ENCODE results near the gene CTNND2. TPM values are rescaled to one million over a fixed set of nuclear protein-coding genes. Genes with fewer than 3 reads are reported as not detected.

Gene CTNND2
- polyA plus RNA-seq, 1 of the 3 experiments (the other 2 are of a cell fraction): not detected

DNA sequence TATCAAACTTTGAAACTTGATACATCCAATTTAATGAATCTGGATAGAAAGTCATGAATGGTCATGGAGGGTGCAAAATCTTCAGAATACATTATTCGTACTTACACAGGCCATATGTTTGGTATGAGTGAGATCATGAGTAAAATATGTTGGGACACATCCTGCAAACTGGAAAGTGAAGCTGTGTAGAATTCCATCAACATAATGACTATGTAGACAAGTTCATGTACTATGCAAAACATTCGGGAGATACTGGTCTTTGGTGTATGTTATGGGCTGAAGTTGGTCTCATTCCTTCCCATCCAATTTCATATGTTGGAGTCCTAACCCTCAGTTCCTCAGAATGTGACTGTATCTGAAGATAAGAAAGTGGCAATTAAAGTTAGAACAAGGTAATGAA is 18.1 kb upstream of the CTNND2 start:
- WGBS (ENCODE audit: low lambda C conversion rate): 21% methylated on average over 2 of the region's 2 CpGs
- TF ChIP-seq, protein P1, sequence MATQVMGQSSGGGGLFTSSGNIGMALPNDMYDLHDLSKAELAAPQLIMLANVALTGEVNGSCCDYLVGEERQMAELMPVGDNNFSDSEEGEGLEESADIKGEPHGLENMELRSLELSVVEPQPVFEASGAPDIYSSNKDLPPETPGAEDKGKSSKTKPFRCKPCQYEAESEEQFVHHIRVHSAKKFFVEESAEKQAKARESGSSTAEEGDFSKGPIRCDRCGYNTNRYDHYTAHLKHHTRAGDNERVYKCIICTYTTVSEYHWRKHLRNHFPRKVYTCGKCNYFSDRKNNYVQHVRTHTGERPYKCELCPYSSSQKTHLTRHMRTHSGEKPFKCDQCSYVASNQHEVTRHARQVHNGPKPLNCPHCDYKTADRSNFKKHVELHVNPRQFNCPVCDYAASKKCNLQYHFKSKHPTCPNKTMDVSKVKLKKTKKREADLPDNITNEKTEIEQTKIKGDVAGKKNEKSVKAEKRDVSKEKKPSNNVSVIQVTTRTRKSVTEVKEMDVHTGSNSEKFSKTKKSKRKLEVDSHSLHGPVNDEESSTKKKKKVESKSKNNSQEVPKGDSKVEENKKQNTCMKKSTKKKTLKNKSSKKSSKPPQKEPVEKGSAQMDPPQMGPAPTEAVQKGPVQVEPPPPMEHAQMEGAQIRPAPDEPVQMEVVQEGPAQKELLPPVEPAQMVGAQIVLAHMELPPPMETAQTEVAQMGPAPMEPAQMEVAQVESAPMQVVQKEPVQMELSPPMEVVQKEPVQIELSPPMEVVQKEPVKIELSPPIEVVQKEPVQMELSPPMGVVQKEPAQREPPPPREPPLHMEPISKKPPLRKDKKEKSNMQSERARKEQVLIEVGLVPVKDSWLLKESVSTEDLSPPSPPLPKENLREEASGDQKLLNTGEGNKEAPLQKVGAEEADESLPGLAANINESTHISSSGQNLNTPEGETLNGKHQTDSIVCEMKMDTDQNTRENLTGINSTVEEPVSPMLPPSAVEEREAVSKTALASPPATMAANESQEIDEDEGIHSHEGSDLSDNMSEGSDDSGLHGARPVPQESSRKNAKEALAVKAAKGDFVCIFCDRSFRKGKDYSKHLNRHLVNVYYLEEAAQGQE (IDR thresholded peaks at IDR 0.05; ENCODE audit: low read depth, low read length): no peak
- TF ChIP-seq, protein P2, sequence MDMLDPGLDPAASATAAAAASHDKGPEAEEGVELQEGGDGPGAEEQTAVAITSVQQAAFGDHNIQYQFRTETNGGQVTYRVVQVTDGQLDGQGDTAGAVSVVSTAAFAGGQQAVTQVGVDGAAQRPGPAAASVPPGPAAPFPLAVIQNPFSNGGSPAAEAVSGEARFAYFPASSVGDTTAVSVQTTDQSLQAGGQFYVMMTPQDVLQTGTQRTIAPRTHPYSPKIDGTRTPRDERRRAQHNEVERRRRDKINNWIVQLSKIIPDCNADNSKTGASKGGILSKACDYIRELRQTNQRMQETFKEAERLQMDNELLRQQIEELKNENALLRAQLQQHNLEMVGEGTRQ (IDR thresholded peaks at IDR 0.05; ENCODE audit: borderline replicate concordance, low read depth, low read length): no peak
- TF ChIP-seq, protein P3, sequence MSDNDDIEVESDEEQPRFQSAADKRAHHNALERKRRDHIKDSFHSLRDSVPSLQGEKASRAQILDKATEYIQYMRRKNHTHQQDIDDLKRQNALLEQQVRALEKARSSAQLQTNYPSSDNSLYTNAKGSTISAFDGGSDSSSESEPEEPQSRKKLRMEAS (IDR thresholded peaks at IDR 0.05; ENCODE audit: low read depth): no peak
- TF ChIP-seq GATA2 (CRISPR knock-in tag; IDR thresholded peaks at IDR 0.05) (no peak), SMC3 (IDR thresholded peaks at IDR 0.05; ENCODE audit: low read depth, low read length) (no peak)
- TF ChIP-seq, protein P4, sequence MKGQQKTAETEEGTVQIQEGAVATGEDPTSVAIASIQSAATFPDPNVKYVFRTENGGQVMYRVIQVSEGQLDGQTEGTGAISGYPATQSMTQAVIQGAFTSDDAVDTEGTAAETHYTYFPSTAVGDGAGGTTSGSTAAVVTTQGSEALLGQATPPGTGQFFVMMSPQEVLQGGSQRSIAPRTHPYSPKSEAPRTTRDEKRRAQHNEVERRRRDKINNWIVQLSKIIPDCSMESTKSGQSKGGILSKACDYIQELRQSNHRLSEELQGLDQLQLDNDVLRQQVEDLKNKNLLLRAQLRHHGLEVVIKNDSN (IDR thresholded peaks at IDR 0.05; ENCODE audit: borderline replicate concordance, low read depth): no peak
- H3K27me3 ChIP-seq (ENCODE audit: insufficient read depth): no peaks in the 10 kb centered on the region
- no peak overlapping the region for H3K9ac ChIP-seq
- DNase-seq: no peak
- no peaks in the 10 kb centered on the region for H4K20me1 ChIP-seq (ENCODE audit: insufficient read depth)
- H3K36me3 ChIP-seq (replicated peaks in 1 of 2; ENCODE audit: control insufficient read depth in 1 of 2, insufficient read depth in 2 of 2, low read length in 1 of 2): no peaks in the 10 kb centered on the region
- POLR2A ChIA-PET: no interaction called here
- no peaks in the 10 kb centered on the region for H3K9me2 ChIP-seq
- H3F3A ChIP-seq (replicated peaks; ENCODE audit: insufficient read depth): no peaks in the 10 kb centered on the region
- H3K4me2 ChIP-seq: no peak overlapping the region
- no peaks in the 10 kb centered on the region for H3K9me3 ChIP-seq
- H3K79me2 ChIP-seq (ENCODE audit: insufficient read depth): no peaks in the 10 kb centered on the region
- H3K27ac ChIP-seq (ENCODE audit: low read depth in 2 of 2, low read length in 1 of 2): no peak overlapping the region
- no peak overlapping the region for H2AFZ ChIP-seq (ENCODE audit: low read depth)
- H3K4me3 ChIP-seq (ENCODE audit: low read depth in 2 of 2, low read length in 1 of 2): no peak overlapping the region
- H3K4me1 ChIP-seq (ENCODE audit: control insufficient read depth in 1 of 2, insufficient read depth in 2 of 2, low read depth in 1 of 2, low read length in 1 of 2): no peaks in the 10 kb centered on the region
- CTCF ChIA-PET: no interaction called here

DNA sequence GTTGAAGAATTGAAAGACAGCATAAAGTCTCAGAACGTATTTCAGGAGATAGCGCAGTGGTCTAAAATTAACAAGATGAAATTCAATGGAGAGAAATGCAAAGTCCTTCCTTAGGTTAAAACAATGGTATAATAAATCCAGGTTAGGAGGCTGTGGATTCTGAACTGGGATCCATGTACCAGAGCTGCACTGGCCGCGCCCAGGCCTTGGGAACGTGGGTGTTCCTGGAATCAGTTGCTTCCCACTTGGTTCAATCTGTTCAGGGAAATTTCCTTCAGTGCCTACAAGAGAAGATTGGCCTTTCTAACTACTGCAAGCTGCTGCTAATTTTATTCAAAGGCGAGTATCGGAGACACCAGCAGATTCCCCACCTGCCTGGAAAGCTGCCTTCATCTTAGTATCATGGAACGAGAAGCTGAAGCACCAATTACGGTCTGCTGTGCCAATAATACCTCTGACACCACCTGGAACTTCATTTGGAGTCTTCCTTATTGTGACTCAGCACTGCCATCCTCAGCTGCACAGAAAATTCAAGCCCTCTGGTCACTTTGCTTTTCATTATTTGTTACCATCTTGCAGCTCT is 14.3 kb upstream of the CTNND2 start:
- no peak overlapping the region for H3K9ac ChIP-seq
- no peak overlapping the region for H3K27ac ChIP-seq (ENCODE audit: low read depth in 2 of 2, low read length in 1 of 2)
- no peak for DNase-seq
- ChIA-PET POLR2A (no interaction called here), CTCF (no interaction called here)
- H3F3A ChIP-seq (replicated peaks; ENCODE audit: insufficient read depth): no peaks in the 10 kb centered on the region
- H3K27me3 ChIP-seq (ENCODE audit: insufficient read depth): no peaks in the 10 kb centered on the region
- no peak overlapping the region for H2AFZ ChIP-seq (ENCODE audit: low read depth)
- no peak for TF ChIP-seq FOSL2 (IDR thresholded peaks at IDR 0.05; ENCODE audit: borderline replicate concordance, low read depth)
- TF ChIP-seq JUND (IDR thresholded peaks at IDR 0.05): no peak
- TF ChIP-seq NRF1 (IDR thresholded peaks at IDR 0.05; ENCODE audit: low read depth, low read length): no peak
- no peaks in the 10 kb centered on the region for H3K9me2 ChIP-seq
- H3K79me2 ChIP-seq (ENCODE audit: insufficient read depth): no peaks in the 10 kb centered on the region
- no peak overlapping the region for H3K4me3 ChIP-seq (ENCODE audit: low read depth in 2 of 2, low read length in 1 of 2)
- no peaks in the 10 kb centered on the region for H3K9me3 ChIP-seq
- no peak overlapping the region for H3K4me2 ChIP-seq
- no peaks in the 10 kb centered on the region for H3K4me1 ChIP-seq (ENCODE audit: control insufficient read depth in 1 of 2, insufficient read depth in 2 of 2, low read depth in 1 of 2, low read length in 1 of 2)
- 12% methylated on average over 7 of the region's 9 CpGs for WGBS (ENCODE audit: low lambda C conversion rate)
- H3K36me3 ChIP-seq (replicated peaks in 1 of 2; ENCODE audit: control insufficient read depth in 1 of 2, insufficient read depth in 2 of 2, low read length in 1 of 2): no peaks in the 10 kb centered on the region
- no peaks in the 10 kb centered on the region for H4K20me1 ChIP-seq (ENCODE audit: insufficient read depth)

Measured in SK-N-SH (cell line).